HEK293 (cell line): Measurements from ENCODE around the gene SERHL2.
"Not testable (repeated sequence)": the region's sequence is repeated elsewhere in the genome, so short reads cannot be mapped to it uniquely, and the experiment has no call there.

ENCODE experiments used
- PRDM6 ChIP-seq: fragments of 450-650 bp; formaldehyde crosslinking; IDR thresholded peaks from 2 replicates; pipeline ENCODE4 v1.5.1; 2017; ENCODE audit warnings: missing biosample characterization, missing genetic modification characterization
- ZBTB21 ChIP-seq: fragments of 450-650 bp; formaldehyde crosslinking; IDR thresholded peaks from 2 replicates; pipeline ENCODE4 v1.5.1; 2017; ENCODE audit warnings: missing biosample characterization, missing genetic modification characterization
- ZNF623 ChIP-seq: fragments of 450-650 bp; formaldehyde crosslinking; IDR thresholded peaks from 2 replicates; pipeline ENCODE4 v1.5.1; 2016; ENCODE audit warnings: missing biosample characterization, missing genetic modification characterization
- ZNF670 ChIP-seq: fragments of 450-650 bp; formaldehyde crosslinking; IDR thresholded peaks from 2 replicates; pipeline ENCODE4 v1.5.1; 2016; ENCODE audit warnings: missing biosample characterization, missing genetic modification characterization, low read depth

GRCh38 chr22:42607641-42608040, 53.9 kb downstream of the SERHL2 start:
- TF ChIP-seq ZBTB21, PRDM6, ZNF623, ZNF670 (tag by site-specific recombination): not testable (repeated sequence)
